GM18511 (cell line): ENCODE data around the gene LDLRAD4.

Experiments used
- ATAC-seq: cut with Tn5 transposase; IDR thresholded peaks from one replicate; pipeline ENCODE4 v1.9.1; 2021; ENCODE audit warnings: mild to moderate bottlenecking, moderate library complexity; ENCODE audit not compliant: unreplicated experiment

LDLRAD4 gene

GRCh38 chr18:13227910-13228309, 9.3 kb downstream of the LDLRAD4 start:
- ATAC-seq, result no peak

- no peak for ATAC-seq
Measured at GRCh38 chr18:13229001-13229671, 10.6 kb downstream of the LDLRAD4 start.

- no peak for ATAC-seq
Measured at GRCh38 chr18:13231151-13231550, 12.6 kb downstream of the LDLRAD4 start.

GRCh38 chr18:13232086-13232917, 13.7 kb downstream of the LDLRAD4 start:
- ATAC-seq, result no peak

- ATAC-seq, result no peak
Measured at GRCh38 chr18:13232971-13233786, 14.6 kb downstream of the LDLRAD4 start.

- no peak for ATAC-seq
Measured at GRCh38 chr18:13233787-13234783, 15.5 kb downstream of the LDLRAD4 start.

GRCh38 chr18:13235421-13235831, 16.9 kb downstream of the LDLRAD4 start:
- ATAC-seq, result no peak

- no peak for ATAC-seq
Measured at GRCh38 chr18:13235981-13236380, 17.4 kb downstream of the LDLRAD4 start.

GRCh38 chr18:13236411-13236810, 17.9 kb downstream of the LDLRAD4 start:
- ATAC-seq, result no peak

GRCh38 chr18:13237073-13237472, 18.5 kb downstream of the LDLRAD4 start:
- ATAC-seq, result no peak

GRCh38 chr18:13237641-13238040, 19.1 kb downstream of the LDLRAD4 start:
- no peak for ATAC-seq

- ATAC-seq, result no peak
Measured at GRCh38 chr18:13239171-13239956, 20.8 kb downstream of the LDLRAD4 start.

- no peak for ATAC-seq
Measured at GRCh38 chr18:13240060-13240725, 21.6 kb downstream of the LDLRAD4 start.

GRCh38 chr18:13241083-13241892, 22.7 kb downstream of the LDLRAD4 start:
- ATAC-seq, result no peak

- ATAC-seq, result no peak
Measured at GRCh38 chr18:13241893-13242175, 23.3 kb downstream of the LDLRAD4 start.

- no peak for ATAC-seq
Measured at GRCh38 chr18:13242797-13243196, 24.2 kb downstream of the LDLRAD4 start.

- ATAC-seq, result no peak
Measured at GRCh38 chr18:13243363-13243762, 24.8 kb downstream of the LDLRAD4 start.

GRCh38 chr18:13244135-13244534, 25.6 kb downstream of the LDLRAD4 start:
- ATAC-seq, result no peak
